Suprapubic skin (tissue), 4 donors: ENCODE results near the gene CNIH2.

Source experiments
- CTCF ChIP-seq, 2 donors: fragments of 200-600 bp in 1 of 2; fragments of 450-650 bp in 1 of 2; sonication (generic) in 1 of 2; IDR thresholded peaks; one replicate each; pipeline ENCODE4 v1.5.1; 2016 to 2019; ENCODE audit warnings: antibody characterized with exemption in 2 of 2, mild to moderate bottlenecking in 1 of 2, moderate library complexity in 1 of 2
- POLR2A ChIP-seq, 2 donors: fragments of 450-650 bp; IDR thresholded peaks; one replicate each; pipeline ENCODE4 v1.6.1; 2017; ENCODE audit warnings: antibody characterized with exemption in 2 of 2, mild to moderate bottlenecking in 2 of 2, moderate library complexity in 2 of 2
- POLR2AphosphoS5 ChIP-seq, 3 donors: sonication (generic); formaldehyde crosslinking; IDR thresholded peaks; one replicate each; pipeline ENCODE4 v1.6.1; 2017; ENCODE audit warnings: antibody characterized with exemption in 3 of 3

- TF ChIP-seq CTCF (IDR thresholded peaks at IDR 0.05) (no peak), POLR2A (IDR thresholded peaks at IDR 0.05) (no peak), POLR2AphosphoS5 (IDR thresholded peaks at IDR 0.05) (no peak)
These were observed 18.8 kb upstream of the CNIH2 start for GRCh38 chr11:66259225-66259624.
